ENCODE data around the gene EMID1.

EMID1 gene

DNA sequence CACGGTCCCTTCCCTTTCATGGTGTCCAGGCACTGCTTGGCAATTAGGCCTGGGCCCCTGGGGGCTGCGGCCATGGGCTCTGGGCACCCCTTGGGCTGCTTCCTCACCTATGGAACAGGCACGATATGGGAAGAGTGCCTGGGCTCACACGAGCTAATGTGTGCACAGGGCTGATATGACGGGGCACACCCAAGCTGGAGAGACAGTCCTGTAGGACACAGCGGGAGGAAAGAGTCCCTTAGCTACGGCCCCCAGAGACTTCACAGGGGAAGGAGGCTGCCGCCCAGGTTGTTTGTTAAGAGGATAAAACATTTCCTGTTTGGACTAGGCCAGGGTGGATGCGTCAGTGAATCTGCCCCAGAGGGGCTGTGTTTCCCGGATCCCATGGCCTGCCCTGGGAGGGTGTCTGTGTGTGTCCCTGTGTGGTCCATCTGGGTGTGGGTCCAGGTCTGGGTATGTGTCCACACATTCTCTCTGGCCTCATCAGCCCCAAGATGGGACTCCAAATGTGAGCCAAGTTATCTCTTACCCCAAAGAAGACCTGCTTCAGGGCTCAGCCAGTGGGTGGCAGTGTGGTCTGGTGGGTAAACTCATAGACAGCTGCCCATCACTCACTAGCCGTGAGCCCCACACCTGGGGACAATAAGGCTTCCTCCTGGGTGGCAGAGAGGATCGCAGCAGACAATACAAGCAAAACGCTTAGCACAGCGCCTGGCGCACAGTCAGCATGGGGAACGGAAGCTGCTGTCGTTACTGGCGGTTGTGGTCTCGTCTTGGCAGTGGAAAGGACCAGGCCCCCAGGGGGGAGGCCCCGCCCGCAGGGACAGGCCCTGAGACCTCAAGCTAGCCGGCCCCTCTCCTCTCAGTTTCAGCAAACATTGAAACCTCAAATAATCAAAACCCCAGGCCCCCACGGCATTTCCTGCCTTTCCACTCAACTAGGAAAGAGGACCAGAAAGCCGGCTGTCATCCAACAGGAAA lies 3.2 kb upstream of the EMID1 start:
- no peak for TF ChIP-seq POLR2AphosphoS5 (IDR thresholded peaks at IDR 0.05; ENCODE audit: low read depth, low read length)
- no peak for TF ChIP-seq TAF1 (IDR thresholded peaks at IDR 0.05; ENCODE audit: borderline replicate concordance, insufficient read depth, low read length)
- no peak for TF ChIP-seq FOXP2 (optimal IDR thresholded peaks at IDR 0.05; ENCODE audit: borderline replicate concordance, extremely low read depth, extremely low read length, insufficient read depth)
- TF ChIP-seq, protein P1, sequence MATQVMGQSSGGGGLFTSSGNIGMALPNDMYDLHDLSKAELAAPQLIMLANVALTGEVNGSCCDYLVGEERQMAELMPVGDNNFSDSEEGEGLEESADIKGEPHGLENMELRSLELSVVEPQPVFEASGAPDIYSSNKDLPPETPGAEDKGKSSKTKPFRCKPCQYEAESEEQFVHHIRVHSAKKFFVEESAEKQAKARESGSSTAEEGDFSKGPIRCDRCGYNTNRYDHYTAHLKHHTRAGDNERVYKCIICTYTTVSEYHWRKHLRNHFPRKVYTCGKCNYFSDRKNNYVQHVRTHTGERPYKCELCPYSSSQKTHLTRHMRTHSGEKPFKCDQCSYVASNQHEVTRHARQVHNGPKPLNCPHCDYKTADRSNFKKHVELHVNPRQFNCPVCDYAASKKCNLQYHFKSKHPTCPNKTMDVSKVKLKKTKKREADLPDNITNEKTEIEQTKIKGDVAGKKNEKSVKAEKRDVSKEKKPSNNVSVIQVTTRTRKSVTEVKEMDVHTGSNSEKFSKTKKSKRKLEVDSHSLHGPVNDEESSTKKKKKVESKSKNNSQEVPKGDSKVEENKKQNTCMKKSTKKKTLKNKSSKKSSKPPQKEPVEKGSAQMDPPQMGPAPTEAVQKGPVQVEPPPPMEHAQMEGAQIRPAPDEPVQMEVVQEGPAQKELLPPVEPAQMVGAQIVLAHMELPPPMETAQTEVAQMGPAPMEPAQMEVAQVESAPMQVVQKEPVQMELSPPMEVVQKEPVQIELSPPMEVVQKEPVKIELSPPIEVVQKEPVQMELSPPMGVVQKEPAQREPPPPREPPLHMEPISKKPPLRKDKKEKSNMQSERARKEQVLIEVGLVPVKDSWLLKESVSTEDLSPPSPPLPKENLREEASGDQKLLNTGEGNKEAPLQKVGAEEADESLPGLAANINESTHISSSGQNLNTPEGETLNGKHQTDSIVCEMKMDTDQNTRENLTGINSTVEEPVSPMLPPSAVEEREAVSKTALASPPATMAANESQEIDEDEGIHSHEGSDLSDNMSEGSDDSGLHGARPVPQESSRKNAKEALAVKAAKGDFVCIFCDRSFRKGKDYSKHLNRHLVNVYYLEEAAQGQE (IDR thresholded peaks at IDR 0.05; ENCODE audit: insufficient read depth in 1 of 2, low read depth in 2 of 2, low read length in 2 of 2): no peak
- TF ChIP-seq SIN3A (IDR thresholded peaks at IDR 0.05; ENCODE audit: borderline replicate concordance, insufficient read depth, low read length): no peak

DNA sequence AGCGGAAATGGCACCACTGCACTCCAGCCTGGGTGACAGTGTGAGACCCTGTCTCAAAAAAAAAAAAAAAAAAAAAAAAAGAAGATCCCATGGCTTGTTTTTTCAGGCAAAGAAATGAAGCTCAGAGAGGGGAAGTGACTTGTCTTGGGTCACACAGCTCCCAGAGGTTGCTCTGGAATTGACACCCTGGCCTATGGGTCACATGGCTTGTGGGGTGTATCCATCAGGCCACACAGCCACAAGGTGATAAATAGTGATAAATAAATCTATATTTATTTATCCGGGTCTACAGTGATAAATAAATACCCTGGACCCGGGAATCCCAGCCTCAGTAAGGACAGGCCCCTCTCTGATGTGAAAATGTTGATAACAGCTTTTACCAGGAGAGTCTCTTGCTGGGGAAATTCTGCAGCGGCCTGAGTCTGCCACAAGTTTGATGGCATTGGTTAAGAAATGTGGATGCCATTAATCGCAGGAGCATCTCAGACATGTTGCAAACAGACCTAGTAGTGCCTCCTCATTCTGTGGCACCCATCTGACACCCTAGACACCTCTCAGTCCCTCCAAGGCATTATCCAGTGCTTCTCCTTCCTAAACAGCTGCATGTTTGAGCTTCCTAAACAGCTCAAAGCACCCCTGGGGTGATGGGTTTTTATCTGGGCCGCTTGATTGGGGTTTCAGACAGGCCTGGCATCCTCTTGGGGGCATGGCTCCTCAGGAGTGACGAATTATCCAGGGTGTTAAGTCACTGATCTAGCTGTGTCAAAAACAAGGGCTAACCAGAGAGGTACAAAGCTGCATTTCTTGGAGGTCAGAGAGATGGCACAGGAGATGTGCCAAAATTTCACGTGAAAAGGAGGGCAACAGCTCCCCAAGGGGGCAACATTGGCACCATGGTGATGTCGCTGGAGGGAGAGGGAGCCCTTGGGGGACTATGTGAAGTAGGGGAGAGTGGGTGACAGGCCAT lies 1.9 kb upstream of the EMID1 start:
- TF ChIP-seq POLR2AphosphoS5 (IDR thresholded peaks at IDR 0.05; ENCODE audit: low read depth, low read length) (no peak), FOXP2 (optimal IDR thresholded peaks at IDR 0.05; ENCODE audit: borderline replicate concordance, extremely low read depth, extremely low read length, insufficient read depth) (no peak), SIN3A (IDR thresholded peaks at IDR 0.05; ENCODE audit: borderline replicate concordance, insufficient read depth, low read length) (no peak), TAF1 (IDR thresholded peaks at IDR 0.05; ENCODE audit: borderline replicate concordance, insufficient read depth, low read length) (no peak)
- TF ChIP-seq, protein P1 (IDR thresholded peaks at IDR 0.05; ENCODE audit: insufficient read depth in 1 of 2, low read depth in 2 of 2, low read length in 2 of 2): no peak

DNA sequence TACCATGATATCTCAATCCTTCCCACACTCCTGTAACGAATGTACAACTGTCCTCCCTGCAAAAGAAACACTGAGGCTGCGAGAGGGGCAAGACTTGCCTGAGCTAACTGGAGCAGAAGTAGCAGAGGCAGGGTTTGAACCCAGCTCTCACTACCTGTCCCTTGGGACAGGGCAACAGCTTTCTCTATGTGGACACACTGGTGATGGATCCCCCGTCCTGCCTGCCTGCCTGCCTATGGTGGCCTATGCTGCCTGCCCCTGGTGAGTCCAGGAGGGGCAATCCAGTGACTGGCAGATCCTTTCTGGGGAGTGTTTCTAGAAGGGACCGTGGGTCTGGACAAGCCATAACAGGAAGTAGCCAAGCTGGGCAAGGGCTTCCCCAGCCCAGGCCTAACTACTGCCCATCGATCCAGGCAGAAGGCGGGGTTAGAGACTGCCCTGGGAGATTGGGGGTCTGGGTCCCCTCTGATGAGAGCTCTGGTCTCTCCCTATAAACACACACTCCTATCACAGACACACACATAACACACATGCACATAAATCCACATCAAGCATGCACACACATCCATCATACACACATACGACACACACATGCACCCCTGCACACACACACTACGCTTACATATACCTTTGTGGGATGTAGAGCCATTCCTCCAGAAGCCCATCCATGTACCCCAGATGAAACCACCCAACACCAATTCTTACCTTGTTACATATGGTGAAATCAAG lies 1.1 kb upstream of the EMID1 start:
- TF ChIP-seq SIN3A (IDR thresholded peaks at IDR 0.05; ENCODE audit: borderline replicate concordance, insufficient read depth, low read length) (no peak), FOXP2 (optimal IDR thresholded peaks at IDR 0.05; ENCODE audit: borderline replicate concordance, extremely low read depth, extremely low read length, insufficient read depth) (no peak)
- TF ChIP-seq, protein P1 (IDR thresholded peaks at IDR 0.05; ENCODE audit: insufficient read depth in 1 of 2, low read depth in 2 of 2, low read length in 2 of 2): no peak

DNA sequence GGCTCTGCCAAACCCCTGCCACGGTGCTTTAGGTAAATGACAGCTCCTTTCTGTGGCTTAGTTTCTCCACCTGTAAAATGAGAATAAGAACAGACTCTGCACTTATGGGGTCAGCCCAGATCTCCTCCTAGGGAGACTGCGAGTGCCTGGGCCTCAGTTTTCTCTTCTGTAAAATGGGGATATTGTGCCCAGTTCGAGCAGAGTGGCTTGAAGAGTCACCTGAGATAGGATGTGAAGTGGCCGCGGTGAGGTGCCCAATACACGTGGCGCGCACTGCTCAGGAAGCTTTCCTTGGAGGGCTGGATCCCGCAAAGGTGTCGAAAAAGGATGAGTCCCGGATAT lies 473 bp upstream of the EMID1 start:
- TF ChIP-seq POLR2AphosphoS5 (IDR thresholded peaks at IDR 0.05; ENCODE audit: low read depth, low read length): no peak
- TF ChIP-seq FOXP2 (optimal IDR thresholded peaks at IDR 0.05; ENCODE audit: borderline replicate concordance, extremely low read depth, extremely low read length, insufficient read depth): no peak
- no peak for TF ChIP-seq SIN3A (IDR thresholded peaks at IDR 0.05; ENCODE audit: borderline replicate concordance, insufficient read depth, low read length)
- no peak for TF ChIP-seq TAF1 (IDR thresholded peaks at IDR 0.05; ENCODE audit: borderline replicate concordance, insufficient read depth, low read length)
- TF ChIP-seq, protein P1 (IDR thresholded peaks at IDR 0.05; ENCODE audit: insufficient read depth in 1 of 2, low read depth in 2 of 2, low read length in 2 of 2): no peak
